Sigmoid colon (tissue), 3 donors: ENCODE measurements around the gene PDZRN3.

Source experiments
- POLR2A ChIP-seq, 2 donors: fragments of 450-650 bp; IDR thresholded peaks; one replicate each; pipeline ENCODE4 v1.6.1; 2016; ENCODE audit warnings: antibody characterized with exemption in 2 of 2, mild to moderate bottlenecking in 2 of 2, moderate library complexity in 2 of 2
- TF ChIP-seq, protein P1 (sequence below), 4 experiments: fragments of 450-650 bp in 3 of 4; fragments of 200-600 bp in 1 of 4; IDR thresholded peaks; one replicate each; pipeline ENCODE4 v1.5.1; 2016 to 2019; ENCODE audit warnings: antibody characterized with exemption in 4 of 4, mild to moderate bottlenecking in 3 of 4, moderate library complexity in 2 of 4

DNA sequence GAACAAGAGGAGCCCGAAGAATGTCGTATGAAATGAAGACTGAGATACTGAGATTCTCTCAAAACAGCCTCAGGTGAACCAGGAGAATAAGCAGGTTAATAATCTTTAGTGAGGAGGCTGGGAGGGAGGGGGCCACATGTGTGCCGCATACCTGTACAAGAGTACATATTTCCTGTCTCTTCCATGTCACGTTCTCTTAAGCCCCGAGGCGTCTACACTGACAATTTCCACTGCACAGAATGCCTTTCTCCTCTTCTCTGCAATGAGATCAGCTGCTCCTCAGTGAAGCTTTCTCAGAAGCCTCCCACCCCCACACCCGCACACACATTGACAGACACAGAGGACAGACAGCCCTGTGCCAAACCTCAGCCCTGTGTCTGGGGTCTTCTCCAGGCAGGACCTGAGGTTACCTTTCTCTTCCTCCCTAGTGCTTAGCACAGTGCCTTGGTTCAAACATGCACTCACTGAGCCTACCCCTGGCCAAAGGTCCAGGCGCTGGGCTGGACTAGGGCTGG, 55.4 kb downstream of the PDZRN3 start:
- TF ChIP-seq, protein P1, sequence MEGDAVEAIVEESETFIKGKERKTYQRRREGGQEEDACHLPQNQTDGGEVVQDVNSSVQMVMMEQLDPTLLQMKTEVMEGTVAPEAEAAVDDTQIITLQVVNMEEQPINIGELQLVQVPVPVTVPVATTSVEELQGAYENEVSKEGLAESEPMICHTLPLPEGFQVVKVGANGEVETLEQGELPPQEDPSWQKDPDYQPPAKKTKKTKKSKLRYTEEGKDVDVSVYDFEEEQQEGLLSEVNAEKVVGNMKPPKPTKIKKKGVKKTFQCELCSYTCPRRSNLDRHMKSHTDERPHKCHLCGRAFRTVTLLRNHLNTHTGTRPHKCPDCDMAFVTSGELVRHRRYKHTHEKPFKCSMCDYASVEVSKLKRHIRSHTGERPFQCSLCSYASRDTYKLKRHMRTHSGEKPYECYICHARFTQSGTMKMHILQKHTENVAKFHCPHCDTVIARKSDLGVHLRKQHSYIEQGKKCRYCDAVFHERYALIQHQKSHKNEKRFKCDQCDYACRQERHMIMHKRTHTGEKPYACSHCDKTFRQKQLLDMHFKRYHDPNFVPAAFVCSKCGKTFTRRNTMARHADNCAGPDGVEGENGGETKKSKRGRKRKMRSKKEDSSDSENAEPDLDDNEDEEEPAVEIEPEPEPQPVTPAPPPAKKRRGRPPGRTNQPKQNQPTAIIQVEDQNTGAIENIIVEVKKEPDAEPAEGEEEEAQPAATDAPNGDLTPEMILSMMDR (IDR thresholded peaks at IDR 0.05), result no peak
- TF ChIP-seq POLR2A (IDR thresholded peaks at IDR 0.05), result no peak
